ENCODE data around the gene MTHFD1L.

MTHFD1L gene

GRCh38 chr6:151058021-151058733 is 192.7 kb downstream of the MTHFD1L start:
- no peak for DNase-seq

DNA sequence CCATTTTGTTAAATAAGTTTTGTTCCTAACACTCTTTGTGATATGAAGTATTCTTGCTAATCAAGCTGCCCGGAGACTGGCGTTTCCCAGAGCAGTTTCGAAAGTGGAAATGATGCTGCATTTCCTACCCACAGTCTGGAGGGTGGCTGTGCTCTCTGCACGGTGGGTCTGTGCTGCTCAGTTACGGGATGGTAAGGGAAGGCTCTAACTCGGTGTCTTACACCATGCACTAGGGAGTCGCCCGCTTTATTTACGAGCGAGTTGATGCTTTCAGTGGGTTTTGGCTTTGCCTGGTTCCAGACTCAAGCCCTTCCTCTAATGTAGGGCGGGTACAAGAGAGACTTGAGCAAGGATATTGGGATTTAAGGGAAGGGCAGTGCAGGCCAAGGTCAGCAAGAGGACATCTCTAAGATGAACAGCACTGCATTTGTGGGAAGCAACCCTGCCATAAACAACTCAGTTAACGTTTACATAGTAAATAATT is 194.2 kb downstream of the MTHFD1L start:
- no peak for DNase-seq
- intact Hi-C loops (cut with DNase I) = no loop called here

More at GRCh38 chr6:151058021-151058733, 192.7 kb downstream of the MTHFD1L start:
- intact Hi-C loops (cut with DNase I) = no loop called here

- DNase-seq = no peak
Observed at GRCh38 chr6:151060096-151060765, 194.7 kb downstream of the MTHFD1L start.

GRCh38 chr6:151060766-151061531 is 195.4 kb downstream of the MTHFD1L start:
- no peak for DNase-seq
- intact Hi-C loops (cut with DNase I) = no loop called here

More at GRCh38 chr6:151060096-151060765, 194.7 kb downstream of the MTHFD1L start:
- intact Hi-C loops (cut with DNase I) = no loop called here

- DNase-seq = no peak
- intact Hi-C loops (cut with DNase I) = no loop called here
Observed at GRCh38 chr6:151063352-151063751, 197.8 kb downstream of the MTHFD1L start.

DNA sequence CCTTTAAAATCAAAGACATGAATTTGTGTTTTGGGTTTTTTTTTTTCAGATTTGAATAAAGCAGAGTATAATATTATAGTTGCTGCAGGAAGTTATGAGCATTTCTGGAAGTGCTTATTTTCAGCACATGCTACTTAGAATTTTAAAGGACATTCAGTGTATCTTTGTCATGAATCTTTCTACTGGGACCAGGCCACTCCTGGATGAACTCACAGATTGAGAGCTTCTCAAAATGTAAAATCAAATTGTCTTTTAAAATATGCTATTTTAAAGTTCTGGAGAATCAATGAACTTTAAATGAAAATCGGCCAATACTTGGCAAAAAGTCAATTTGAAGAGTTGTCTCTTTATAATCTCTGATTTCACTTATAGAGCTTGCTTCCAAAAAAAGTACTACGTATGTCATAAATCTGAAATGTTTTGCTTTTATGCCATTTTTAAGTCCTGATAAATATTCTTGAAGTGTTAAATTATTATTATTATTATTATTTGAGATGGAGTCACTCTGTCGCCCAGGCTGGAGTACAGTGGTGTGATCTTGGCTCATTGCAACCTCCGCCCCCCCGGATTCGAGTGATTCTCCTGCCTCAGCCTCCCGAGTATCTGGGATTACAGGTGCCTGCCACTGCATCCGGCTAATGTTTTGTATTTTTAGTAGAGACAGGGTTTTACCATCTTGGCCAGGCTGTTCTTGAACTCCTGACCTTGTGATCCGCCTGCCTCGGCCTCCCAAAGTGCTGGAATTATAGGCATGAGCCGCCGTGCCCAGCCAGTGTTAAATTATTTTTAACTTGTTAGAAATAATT is 198.5 kb downstream of the MTHFD1L start:
- intact Hi-C loops (cut with DNase I) = no loop called here
- DNase-seq = no peak

DNA sequence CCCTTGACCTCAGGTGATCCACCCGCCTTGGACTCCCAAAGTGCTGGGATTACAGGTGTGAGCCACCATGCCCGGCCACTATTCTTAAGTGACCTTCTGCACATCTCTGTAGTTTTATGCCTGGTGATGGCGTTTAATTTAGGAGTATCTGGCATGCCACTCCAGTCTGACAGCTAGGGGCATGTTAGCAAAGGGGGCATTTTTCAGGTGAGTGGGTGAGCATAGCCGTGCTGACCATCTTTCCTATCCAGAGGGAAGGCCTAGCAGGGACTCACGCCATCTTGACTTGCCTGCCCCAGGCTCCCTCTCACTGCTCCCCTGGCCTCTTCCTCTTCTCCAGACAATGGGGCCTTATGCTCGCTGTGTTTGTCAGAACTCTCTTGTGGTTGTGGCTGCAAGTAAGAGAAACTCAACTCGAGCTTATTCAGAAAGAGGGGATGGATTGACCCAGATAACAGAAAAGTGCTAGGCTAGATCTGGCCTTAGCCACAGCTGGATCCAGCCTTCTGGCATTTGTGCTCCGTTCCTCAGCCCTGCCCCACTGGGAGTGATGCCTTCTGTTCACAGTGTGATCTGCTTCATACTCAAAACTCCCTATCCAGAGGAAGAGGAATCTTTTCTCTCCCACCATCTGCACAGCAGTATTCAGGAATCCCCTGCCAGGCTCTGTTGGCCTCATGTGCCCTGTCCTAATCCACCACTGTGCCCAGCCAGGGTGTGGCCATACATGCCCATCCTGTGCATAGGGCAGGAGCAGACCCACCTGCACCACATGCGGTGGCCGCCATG is 199.7 kb downstream of the MTHFD1L start:
- DNase-seq = no peak
- intact Hi-C loops (cut with DNase I) = no loop called here

- peak in 3 of 10 donors; percentile 27 to 83 (median 47) for DNase-seq
- intact Hi-C loops (cut with DNase I) = no loop called here
Observed at GRCh38 chr6:151067684-151068596, 202.4 kb downstream of the MTHFD1L start.

DNA sequence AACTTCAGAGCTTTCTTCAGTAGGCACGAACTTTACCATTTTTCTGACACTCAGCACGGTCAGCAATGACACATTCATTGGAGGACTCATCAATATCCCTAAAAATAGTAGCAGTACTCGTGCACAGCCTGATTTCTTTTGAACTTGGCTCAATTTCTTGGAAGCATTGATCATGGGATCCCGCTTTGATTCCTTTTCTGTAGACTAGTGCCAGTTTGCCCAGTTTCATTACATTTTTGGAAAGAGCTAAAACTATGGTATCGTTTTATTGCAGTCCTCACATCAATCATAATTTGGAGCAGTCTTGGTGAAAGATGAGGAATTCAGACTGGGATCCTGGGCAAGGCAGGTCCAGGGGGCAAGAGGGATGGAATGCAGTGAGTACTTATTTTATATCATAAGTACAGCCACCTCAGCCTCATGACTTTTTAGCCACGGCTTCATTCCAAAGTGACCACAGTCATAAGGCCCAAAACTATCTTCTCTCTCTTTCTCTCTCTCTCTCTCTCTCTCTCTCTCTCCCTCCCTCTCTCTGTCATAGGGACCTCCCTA is 203.3 kb downstream of the MTHFD1L start:
- intact Hi-C loops (cut with DNase I) = no loop called here
- DNase-seq = no peak

DNA sequence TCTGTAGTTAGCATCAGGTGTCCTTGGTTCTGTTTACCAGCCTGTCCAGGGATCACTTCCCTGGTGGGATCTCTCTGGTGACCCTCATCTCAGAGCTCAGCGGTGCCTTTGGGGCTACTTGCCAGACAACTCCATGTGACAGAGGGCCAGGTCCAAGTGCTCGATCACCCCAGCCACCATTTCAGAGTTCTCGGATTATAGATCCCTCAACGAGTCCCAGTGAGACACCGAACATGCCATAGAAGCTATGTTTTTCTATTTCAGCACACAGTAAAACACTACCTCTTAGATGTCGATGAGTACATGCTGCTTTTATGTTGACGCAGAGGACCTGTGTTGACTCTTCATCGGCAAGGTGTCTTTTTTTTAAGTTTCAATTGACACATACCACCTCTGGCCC is 204.1 kb downstream of the MTHFD1L start:
- intact Hi-C loops (cut with DNase I) = no loop called here
- DNase-seq = no peak

- DNase-seq = no peak
- intact Hi-C loops (cut with DNase I) = no loop called here
Observed at GRCh38 chr6:151070631-151071051, 205.1 kb downstream of the MTHFD1L start.

- DNase-seq = no peak
- intact Hi-C loops (cut with DNase I) = no loop called here
Observed at GRCh38 chr6:151071295-151071694, 205.8 kb downstream of the MTHFD1L start.

DNA sequence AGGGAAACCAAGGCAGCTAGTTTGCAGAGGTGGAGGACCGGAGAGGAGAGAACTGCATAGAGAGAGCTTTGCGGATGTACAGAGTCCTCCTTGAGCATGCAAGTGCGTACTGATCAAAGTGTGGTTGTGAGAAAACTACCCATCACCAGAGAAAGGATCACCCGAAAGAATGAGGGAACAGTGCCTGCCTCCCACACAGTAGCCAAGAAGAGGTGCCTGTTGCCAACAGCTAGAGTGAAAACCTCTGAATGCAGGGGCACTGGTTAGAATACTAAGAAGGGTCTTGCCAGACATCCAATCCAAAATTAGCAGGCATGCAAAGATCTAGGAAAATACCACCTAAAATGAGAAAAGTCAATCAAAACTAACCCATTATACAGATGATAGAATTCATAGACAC is 207.6 kb downstream of the MTHFD1L start:
- DNase-seq = no peak
- intact Hi-C loops (cut with DNase I) = no loop called here

DNA sequence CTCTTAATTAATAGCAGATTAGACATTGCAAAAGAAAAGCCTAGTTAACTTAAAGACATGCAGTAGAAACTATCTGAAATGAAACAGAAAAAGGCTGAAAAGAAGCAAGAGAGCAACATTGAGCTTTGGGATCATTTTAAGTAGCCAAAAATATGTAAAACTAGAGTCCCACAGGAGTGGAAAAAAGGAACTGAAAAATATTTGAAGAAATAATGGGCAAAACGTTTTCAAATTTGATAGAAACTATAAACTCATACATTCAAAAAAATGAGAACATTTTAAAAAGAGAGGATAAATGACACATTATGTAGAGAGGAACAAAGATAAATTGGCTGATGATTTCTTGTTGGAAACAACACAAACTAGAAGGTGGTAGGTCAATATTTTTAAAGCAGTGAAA is 208.2 kb downstream of the MTHFD1L start:
- DNase-seq = no peak
- intact Hi-C loops (cut with DNase I) = no loop called here

DNA sequence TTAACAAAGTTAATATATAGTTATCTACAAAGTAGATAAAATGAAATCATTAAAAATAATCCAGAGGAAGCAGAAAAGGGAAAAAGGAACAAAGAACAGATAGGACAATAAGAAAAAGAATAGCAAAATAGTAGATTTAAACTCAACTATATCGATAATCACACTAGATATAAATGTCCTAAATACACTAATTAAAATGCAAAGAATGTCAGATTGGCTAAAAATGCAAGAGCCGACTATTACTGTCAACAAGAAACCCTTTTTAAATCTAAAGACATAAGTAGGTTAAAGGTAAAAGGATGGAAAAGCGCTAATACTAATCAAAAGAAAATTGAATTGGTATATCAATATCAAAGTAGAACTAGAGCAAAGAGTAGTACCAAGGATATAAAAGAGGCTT is 209.5 kb downstream of the MTHFD1L start:
- DNase-seq = no peak
- intact Hi-C loops (cut with DNase I) = no loop called here

DNA sequence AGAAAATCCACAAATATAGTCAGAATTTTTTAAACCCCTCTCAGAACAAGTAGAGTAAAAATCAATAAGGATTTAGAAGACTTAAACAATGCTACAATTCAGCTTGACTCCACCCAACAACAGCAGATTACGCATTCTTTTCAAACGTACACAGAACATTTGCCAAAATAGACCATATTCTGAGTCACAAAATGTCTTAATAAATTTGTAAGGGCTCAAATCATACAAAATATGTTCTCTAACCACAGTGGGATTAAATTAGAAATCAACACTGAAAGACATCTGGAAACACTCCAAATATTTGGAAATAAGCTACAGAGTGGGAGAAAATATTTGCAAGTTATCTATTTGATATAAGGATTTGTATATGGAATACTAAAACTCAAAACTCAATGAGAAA is 210.0 kb downstream of the MTHFD1L start:
- no peak for DNase-seq
- intact Hi-C loops (cut with DNase I) = no loop called here

GRCh38 chr6:151075930-151076555 is 210.5 kb downstream of the MTHFD1L start:
- no peak for DNase-seq
- intact Hi-C loops (cut with DNase I) = no loop called here

DNA sequence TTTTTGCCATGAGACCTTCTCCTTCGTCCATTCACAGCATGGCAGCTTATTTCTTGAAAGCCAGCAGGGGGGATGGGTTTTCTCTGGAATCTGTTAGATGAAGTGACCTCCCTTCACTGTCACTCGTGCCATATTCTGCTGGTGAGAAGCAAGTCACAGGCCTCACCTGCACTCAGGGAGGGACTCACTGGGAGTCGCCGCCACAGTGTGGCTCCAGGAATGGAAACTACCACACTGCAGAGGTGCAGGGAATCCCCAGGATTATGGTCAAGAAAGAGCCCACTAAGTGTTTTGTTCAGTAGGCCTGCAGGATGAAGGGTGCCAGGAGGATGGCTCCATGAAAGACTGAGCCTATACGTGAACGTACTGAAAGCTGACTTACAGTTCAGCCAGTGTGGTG is 213.2 kb downstream of the MTHFD1L start:
- DNase-seq = no peak

More for the DNA sequence above, 213.2 kb downstream of the MTHFD1L start:
- intact Hi-C loops (cut with DNase I) = no loop called here

All from posterior cingulate gyrus (tissue), 11 donors.